ENCODE data around the gene UTF1. TPM values are rescaled to one million over a fixed set of nuclear protein-coding genes. Genes with fewer than 3 reads are reported as not detected.
"Not testable (repeated sequence)": the region's sequence is repeated elsewhere in the genome, so short reads cannot be mapped to it uniquely, and the experiment has no call there.

Gene UTF1
- total RNA-seq, 2 donors from 2014 or later, result 1.5 TPM; not detected in 1

DNA sequence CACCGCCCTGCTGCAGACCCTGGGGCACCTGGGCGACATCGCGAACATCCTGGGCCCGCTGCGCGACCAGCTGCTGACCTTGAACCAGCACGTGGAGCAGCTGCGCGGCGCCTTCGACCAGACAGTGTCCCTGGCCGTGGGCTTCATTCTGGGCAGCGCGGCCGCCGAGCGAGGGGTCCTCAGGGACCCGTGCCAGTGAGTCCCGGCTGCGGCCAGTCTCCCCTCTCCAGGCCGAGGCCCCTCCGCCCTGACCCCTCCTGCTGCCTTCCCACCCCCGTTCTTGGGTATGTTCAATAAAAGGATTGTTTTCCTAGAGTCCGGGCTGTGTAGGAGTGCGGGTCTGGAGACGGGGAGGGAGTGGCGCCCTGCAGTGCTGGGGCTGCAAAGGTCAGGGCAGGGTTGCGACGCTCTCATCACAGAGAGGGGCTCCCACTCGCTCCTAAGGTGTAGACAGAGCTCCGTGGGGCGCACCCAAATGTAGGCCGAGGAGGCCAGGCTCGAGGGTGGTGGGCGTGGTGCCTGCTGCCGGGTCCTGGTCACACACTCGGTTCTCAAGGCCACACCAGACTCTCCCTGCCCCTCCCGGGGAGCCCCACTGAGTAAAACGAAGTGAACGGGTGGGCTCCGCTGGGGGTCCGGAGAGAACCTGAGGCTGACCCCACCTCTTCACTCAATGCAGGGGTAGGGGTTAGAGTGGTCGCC lies 1.4 kb downstream of the UTF1 start:
- Mint-ChIP-seq H3K9me3 (peaks cover 5% of the 10 kb centered on the region), H3K27ac (no peak overlapping the region), H3K4me3 (peak overlapping the region; percentile 42), H3K36me3 (ENCODE audit: low read depth) (peaks cover 2% of the 10 kb centered on the region), H3K4me1 (peaks cover 2% of the 10 kb centered on the region), H3K27me3 (ENCODE audit: insufficient read depth) (peaks cover 91% of the 10 kb centered on the region)
- Histone ChIP-seq H3K4me1 (ENCODE audit: control insufficient read depth, insufficient read depth, low read length) (no peaks in the 10 kb centered on the region), H3K27me3 (ENCODE audit: control insufficient read depth, insufficient read depth, low read length, poor library complexity, severe bottlenecking) (peaks cover 96% of the 10 kb centered on the region), H3K9me3 (ENCODE audit: control insufficient read depth, low read length) (no peaks in the 10 kb centered on the region), H3K4me3 (ENCODE audit: low read length) (no peak overlapping the region), H3K36me3 (ENCODE audit: control insufficient read depth, insufficient read depth, low read length) (no peaks in the 10 kb centered on the region), H3K27ac (ENCODE audit: low read depth, low read length) (no peak overlapping the region), H3K9ac (ENCODE audit: extremely low read depth, low read length, poor library complexity, severe bottlenecking) (no peak overlapping the region)
- TF ChIP-seq, protein P1, sequence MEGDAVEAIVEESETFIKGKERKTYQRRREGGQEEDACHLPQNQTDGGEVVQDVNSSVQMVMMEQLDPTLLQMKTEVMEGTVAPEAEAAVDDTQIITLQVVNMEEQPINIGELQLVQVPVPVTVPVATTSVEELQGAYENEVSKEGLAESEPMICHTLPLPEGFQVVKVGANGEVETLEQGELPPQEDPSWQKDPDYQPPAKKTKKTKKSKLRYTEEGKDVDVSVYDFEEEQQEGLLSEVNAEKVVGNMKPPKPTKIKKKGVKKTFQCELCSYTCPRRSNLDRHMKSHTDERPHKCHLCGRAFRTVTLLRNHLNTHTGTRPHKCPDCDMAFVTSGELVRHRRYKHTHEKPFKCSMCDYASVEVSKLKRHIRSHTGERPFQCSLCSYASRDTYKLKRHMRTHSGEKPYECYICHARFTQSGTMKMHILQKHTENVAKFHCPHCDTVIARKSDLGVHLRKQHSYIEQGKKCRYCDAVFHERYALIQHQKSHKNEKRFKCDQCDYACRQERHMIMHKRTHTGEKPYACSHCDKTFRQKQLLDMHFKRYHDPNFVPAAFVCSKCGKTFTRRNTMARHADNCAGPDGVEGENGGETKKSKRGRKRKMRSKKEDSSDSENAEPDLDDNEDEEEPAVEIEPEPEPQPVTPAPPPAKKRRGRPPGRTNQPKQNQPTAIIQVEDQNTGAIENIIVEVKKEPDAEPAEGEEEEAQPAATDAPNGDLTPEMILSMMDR (conservative IDR thresholded peaks at IDR 0.05), result no peak
- 24 to 26% methylated on average over 32 to 44 of the region's 44 CpGs for WGBS, 2 experiments (ENCODE audit: insufficient coverage in 1 of 2, insufficient read length in 1 of 2)
- peak; percentile 74 for DNase-seq

DNA sequence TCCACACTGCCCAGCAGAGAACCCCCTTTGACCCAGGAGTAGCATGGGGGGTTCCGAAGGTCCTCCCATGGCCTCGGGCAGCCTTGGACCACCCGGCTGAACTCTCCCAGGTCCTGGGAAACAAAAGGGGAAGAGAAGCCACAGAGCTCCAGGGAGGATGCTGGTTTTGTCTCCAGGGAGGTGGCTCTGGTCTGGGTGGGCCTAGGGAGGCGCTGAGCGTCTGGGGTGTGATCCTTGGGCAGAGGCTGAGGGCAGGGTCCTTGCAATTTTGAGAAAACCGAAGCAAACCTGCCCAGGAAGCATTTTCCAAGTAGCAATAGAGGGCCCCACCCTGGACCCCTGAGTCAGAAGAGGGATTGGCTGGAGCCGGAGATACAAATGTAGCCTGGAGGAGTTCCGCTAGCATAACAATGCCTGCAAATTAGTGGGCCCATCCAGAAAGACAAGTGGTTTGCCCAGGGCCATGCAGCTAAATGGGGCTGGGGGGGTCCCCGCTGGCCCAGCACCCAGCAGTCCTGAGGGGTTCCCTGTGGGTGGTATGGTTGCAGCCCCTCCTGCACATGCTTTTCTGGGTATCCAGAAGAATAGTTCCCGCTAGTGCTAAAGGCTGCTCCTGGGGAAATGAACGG lies 2.0 kb downstream of the UTF1 start:
- Histone ChIP-seq H3K36me3 (ENCODE audit: control insufficient read depth, insufficient read depth, low read length) (no peaks in the 10 kb centered on the region), H3K9ac (ENCODE audit: extremely low read depth, low read length, poor library complexity, severe bottlenecking) (no peak overlapping the region), H3K4me1 (ENCODE audit: control insufficient read depth, insufficient read depth, low read length) (no peaks in the 10 kb centered on the region), H3K27ac (ENCODE audit: low read depth, low read length) (no peak overlapping the region), H3K4me3 (ENCODE audit: low read length) (no peak overlapping the region), H3K27me3 (ENCODE audit: control insufficient read depth, insufficient read depth, low read length, poor library complexity, severe bottlenecking) (peaks cover 96% of the 10 kb centered on the region), H3K9me3 (ENCODE audit: control insufficient read depth, low read length) (no peaks in the 10 kb centered on the region)
- H3K4me1 Mint-ChIP-seq, result peaks cover 2% of the 10 kb centered on the region
- 38 to 50% methylated on average over 10 to 11 of the region's 11 CpGs for WGBS, 2 experiments (ENCODE audit: insufficient coverage in 1 of 2, insufficient read length in 1 of 2)
- H3K27me3 Mint-ChIP-seq (ENCODE audit: insufficient read depth), result peaks cover 84% of the 10 kb centered on the region
- H3K9me3 Mint-ChIP-seq, result peaks cover 5% of the 10 kb centered on the region
- TF ChIP-seq, protein P1 (conservative IDR thresholded peaks at IDR 0.05), result no peak
- DNase-seq, result peak; percentile 77
- H3K27ac Mint-ChIP-seq, result no peak overlapping the region
- no peak overlapping the region for H3K4me3 Mint-ChIP-seq
- H3K36me3 Mint-ChIP-seq (ENCODE audit: low read depth), result peaks cover 2% of the 10 kb centered on the region

DNA sequence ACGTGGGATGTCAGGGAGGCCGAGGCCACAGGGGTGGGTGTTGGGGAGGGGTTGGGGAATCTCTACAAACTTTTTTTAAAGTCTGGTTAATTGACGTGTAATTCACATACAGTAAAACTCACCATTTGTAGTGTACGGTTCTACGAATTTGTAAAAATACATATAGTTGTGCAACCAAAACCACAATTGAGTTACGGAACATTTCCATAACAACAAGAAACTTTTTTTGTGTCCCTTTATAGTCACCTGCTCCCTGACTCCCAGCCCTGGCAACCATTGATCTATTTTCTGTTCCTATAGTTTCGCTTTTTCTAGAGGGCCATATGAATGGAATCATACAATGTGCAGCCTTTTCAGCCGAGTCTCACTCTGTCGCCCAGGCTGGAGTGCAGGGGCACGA lies 4.8 kb downstream of the UTF1 start:
- not testable (repeated sequence) for H3K36me3 ChIP-seq (ENCODE audit: control insufficient read depth, insufficient read depth, low read length); H3K4me1 ChIP-seq (ENCODE audit: control insufficient read depth, insufficient read depth, low read length); H3K4me3 ChIP-seq (ENCODE audit: low read length); H3K27ac ChIP-seq (ENCODE audit: low read depth, low read length); DNase-seq; H3K36me3 Mint-ChIP-seq (ENCODE audit: low read depth); H3K9me3 Mint-ChIP-seq; H3K9ac ChIP-seq (ENCODE audit: extremely low read depth, low read length, poor library complexity, severe bottlenecking); H3K27ac Mint-ChIP-seq; H3K9me3 ChIP-seq (ENCODE audit: control insufficient read depth, low read length); H3K4me3 Mint-ChIP-seq
- 87 to 100% methylated on average over 1 to 5 of the region's 10 CpGs for WGBS, 2 experiments (ENCODE audit: insufficient coverage in 1 of 2, insufficient read length in 1 of 2)
- H3K27me3 Mint-ChIP-seq (ENCODE audit: insufficient read depth), result peaks cover 66% of the 10 kb centered on the region
- peaks cover 14% of the 10 kb centered on the region for H3K4me1 Mint-ChIP-seq
- peaks cover 83% of the 10 kb centered on the region for H3K27me3 ChIP-seq (ENCODE audit: control insufficient read depth, insufficient read depth, low read length, poor library complexity, severe bottlenecking)
